Measurements from ENCODE around the gene GTPBP4.

The GTPBP4 gene

GRCh38 chr10:987870-988666 is at the start of gene GTPBP4:
Gene GTPBP4, plus strand, starts transcription at chr10:988434. Its CDS starts 46 bp downstream, at chr10:988480.
- peak; percentile 94 for ATAC-seq

DNA sequence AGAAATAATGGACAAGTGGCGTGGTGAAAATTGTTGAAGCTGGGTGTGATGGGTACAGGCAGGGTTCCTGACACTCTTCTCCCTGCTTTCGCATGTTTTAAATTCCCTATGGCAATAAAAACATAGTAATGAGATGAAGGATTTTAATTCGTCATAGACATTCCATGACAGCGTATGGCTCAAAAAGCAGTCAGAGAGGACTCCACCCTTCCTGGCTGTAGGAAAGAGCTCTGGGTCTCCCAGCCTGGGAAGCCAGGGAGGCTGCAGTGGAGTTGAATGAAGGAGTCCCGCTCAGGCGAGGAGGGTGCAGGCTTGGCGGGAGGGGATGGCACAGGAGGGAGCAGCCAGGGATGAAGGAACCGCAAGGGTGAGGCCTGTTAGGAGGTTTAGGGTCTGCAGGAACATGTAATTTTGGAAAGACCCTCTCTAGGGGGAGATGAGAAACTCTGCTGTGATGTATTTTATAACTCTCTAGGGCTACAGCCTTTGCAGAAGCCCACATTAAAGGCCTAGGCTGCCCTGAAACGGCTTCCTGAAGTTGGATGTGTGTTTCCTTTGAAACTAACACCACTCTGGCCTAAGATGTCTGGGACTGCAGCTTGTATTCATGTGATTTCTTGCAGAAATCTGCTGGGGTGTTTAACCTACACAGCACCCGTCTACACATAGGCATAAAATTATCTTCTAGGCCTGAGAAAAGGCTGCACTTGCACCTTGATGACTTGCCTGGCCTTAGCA is 49.1 kb upstream of the GTPBP4 start:
- no peak for ATAC-seq
- TF ChIP-seq ZC3H10 (CRISPR knock-in tag; IDR thresholded peaks at IDR 0.05), result no peak
- no peak for TF ChIP-seq ZFP3 (CRISPR knock-in tag; IDR thresholded peaks at IDR 0.05)
- TF ChIP-seq, protein P1, sequence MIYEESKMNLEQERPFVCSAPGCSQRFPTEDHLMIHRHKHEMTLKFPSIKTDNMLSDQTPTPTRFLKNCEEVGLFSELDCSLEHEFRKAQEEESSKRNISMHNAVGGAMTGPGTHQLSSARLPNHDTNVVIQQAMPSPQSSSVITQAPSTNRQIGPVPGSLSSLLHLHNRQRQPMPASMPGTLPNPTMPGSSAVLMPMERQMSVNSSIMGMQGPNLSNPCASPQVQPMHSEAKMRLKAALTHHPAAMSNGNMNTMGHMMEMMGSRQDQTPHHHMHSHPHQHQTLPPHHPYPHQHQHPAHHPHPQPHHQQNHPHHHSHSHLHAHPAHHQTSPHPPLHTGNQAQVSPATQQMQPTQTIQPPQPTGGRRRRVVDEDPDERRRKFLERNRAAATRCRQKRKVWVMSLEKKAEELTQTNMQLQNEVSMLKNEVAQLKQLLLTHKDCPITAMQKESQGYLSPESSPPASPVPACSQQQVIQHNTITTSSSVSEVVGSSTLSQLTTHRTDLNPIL (CRISPR knock-in tag; IDR thresholded peaks at IDR 0.05; ENCODE audit: low read depth), result no peak
- no peak for TF ChIP-seq OSR1 (CRISPR knock-in tag; IDR thresholded peaks at IDR 0.05)
- TF ChIP-seq, protein P2, sequence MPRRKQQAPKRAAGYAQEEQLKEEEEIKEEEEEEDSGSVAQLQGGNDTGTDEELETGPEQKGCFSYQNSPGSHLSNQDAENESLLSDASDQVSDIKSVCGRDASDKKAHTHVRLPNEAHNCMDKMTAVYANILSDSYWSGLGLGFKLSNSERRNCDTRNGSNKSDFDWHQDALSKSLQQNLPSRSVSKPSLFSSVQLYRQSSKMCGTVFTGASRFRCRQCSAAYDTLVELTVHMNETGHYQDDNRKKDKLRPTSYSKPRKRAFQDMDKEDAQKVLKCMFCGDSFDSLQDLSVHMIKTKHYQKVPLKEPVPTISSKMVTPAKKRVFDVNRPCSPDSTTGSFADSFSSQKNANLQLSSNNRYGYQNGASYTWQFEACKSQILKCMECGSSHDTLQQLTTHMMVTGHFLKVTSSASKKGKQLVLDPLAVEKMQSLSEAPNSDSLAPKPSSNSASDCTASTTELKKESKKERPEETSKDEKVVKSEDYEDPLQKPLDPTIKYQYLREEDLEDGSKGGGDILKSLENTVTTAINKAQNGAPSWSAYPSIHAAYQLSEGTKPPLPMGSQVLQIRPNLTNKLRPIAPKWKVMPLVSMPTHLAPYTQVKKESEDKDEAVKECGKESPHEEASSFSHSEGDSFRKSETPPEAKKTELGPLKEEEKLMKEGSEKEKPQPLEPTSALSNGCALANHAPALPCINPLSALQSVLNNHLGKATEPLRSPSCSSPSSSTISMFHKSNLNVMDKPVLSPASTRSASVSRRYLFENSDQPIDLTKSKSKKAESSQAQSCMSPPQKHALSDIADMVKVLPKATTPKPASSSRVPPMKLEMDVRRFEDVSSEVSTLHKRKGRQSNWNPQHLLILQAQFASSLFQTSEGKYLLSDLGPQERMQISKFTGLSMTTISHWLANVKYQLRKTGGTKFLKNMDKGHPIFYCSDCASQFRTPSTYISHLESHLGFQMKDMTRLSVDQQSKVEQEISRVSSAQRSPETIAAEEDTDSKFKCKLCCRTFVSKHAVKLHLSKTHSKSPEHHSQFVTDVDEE (CRISPR knock-in tag; IDR thresholded peaks at IDR 0.05), result no peak
- no peak for TF ChIP-seq POU6F1 (CRISPR knock-in tag; IDR thresholded peaks at IDR 0.05; ENCODE audit: borderline replicate concordance, low read depth)
- TF ChIP-seq SNAI2 (CRISPR knock-in tag; IDR thresholded peaks at IDR 0.05), result no peak
- no peak for TF ChIP-seq ESRRG (CRISPR knock-in tag; IDR thresholded peaks at IDR 0.05)
- TF ChIP-seq ZFP30 (CRISPR knock-in tag; IDR thresholded peaks at IDR 0.05), result no peak
- no peak for TF ChIP-seq BACH2 (CRISPR knock-in tag; IDR thresholded peaks at IDR 0.05; ENCODE audit: borderline replicate concordance)
- no peak for TF ChIP-seq PATZ1 (CRISPR knock-in tag; IDR thresholded peaks at IDR 0.05; ENCODE audit: borderline replicate concordance)
- TF ChIP-seq TOX (CRISPR knock-in tag; IDR thresholded peaks at IDR 0.05; ENCODE audit: borderline replicate concordance), result no peak
- TF ChIP-seq GLIS3 (CRISPR knock-in tag; IDR thresholded peaks at IDR 0.05), result no peak
- TF ChIP-seq TCF4 (CRISPR knock-in tag; IDR thresholded peaks at IDR 0.05; ENCODE audit: borderline replicate concordance), result no peak
- no peak for TF ChIP-seq ZNF70 (CRISPR knock-in tag; IDR thresholded peaks at IDR 0.05)

More at GRCh38 chr10:987870-988666, at the start of gene GTPBP4:
- TF ChIP-seq, protein P3, sequence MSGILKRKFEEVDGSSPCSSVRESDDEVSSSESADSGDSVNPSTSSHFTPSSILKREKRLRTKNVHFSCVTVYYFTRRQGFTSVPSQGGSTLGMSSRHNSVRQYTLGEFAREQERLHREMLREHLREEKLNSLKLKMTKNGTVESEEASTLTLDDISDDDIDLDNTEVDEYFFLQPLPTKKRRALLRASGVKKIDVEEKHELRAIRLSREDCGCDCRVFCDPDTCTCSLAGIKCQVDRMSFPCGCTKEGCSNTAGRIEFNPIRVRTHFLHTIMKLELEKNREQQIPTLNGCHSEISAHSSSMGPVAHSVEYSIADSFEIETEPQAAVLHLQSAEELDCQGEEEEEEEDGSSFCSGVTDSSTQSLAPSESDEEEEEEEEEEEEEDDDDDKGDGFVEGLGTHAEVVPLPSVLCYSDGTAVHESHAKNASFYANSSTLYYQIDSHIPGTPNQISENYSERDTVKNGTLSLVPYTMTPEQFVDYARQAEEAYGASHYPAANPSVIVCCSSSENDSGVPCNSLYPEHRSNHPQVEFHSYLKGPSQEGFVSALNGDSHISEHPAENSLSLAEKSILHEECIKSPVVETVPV (CRISPR knock-in tag; IDR thresholded peaks at IDR 0.05), result peak; percentile 27; the same call in 1 of the 2 replicates
- TF ChIP-seq PATZ1 (CRISPR knock-in tag; IDR thresholded peaks at IDR 0.05; ENCODE audit: borderline replicate concordance) (0 out of 2 replicates have a peak, but pooled peaks have one; percentile 15), BACH2 (CRISPR knock-in tag; IDR thresholded peaks at IDR 0.05; ENCODE audit: borderline replicate concordance) (no peak)

All from SK-N-SH treated with all-trans-retinoic acid at 6 μM for 48 hours (cell line).